ENCODE results near the gene TMEM51.
"Not testable (repeated sequence)": the region's sequence is repeated elsewhere in the genome, so short reads cannot be mapped to it uniquely, and the experiment has no call there.

TMEM51 gene

GRCh38 chr1:15128077-15128476 lies 25.5 kb upstream of the TMEM51 start:
- no peak for DNase-seq (ENCODE audit: low spot score)

- peak; percentile 81 for DNase-seq (ENCODE audit: low spot score)
Measured at GRCh38 chr1:15128520-15129313, 24.8 kb upstream of the TMEM51 start.

GRCh38 chr1:15129944-15130343 lies 23.6 kb upstream of the TMEM51 start:
- DNase-seq (ENCODE audit: low spot score): no peak

- DNase-seq (ENCODE audit: low spot score): no peak
Measured at GRCh38 chr1:15130607-15131006, 22.9 kb upstream of the TMEM51 start.

GRCh38 chr1:15132965-15133364 lies 20.6 kb upstream of the TMEM51 start:
- no peak for DNase-seq (ENCODE audit: low spot score)

GRCh38 chr1:15134285-15134684 lies 19.3 kb upstream of the TMEM51 start:
- no peak for DNase-seq (ENCODE audit: low spot score)

GRCh38 chr1:15135604-15136003 lies 17.9 kb upstream of the TMEM51 start:
- not testable (repeated sequence) for DNase-seq (ENCODE audit: low spot score)

- DNase-seq (ENCODE audit: low spot score): no peak
Measured at GRCh38 chr1:15137809-15138208, 15.7 kb upstream of the TMEM51 start.

- DNase-seq (ENCODE audit: low spot score): no peak
Measured at GRCh38 chr1:15139654-15140350, 13.7 kb upstream of the TMEM51 start.

GRCh38 chr1:15141935-15142539 lies 11.5 kb upstream of the TMEM51 start:
- no peak for DNase-seq (ENCODE audit: low spot score)

GRCh38 chr1:15145327-15145726 lies 8.2 kb upstream of the TMEM51 start:
- no peak for DNase-seq (ENCODE audit: low spot score)

GRCh38 chr1:15146142-15146680 lies 7.3 kb upstream of the TMEM51 start:
- no peak for DNase-seq (ENCODE audit: low spot score)

GRCh38 chr1:15146971-15147376 lies 6.6 kb upstream of the TMEM51 start:
- DNase-seq (ENCODE audit: low spot score): no peak

GRCh38 chr1:15148004-15148403 lies 5.5 kb upstream of the TMEM51 start:
- DNase-seq (ENCODE audit: low spot score): no peak

GRCh38 chr1:15148475-15148874 lies 5.1 kb upstream of the TMEM51 start:
- DNase-seq (ENCODE audit: low spot score): no peak

GRCh38 chr1:15148941-15149340 lies 4.6 kb upstream of the TMEM51 start:
- DNase-seq (ENCODE audit: low spot score): no peak

GRCh38 chr1:15150376-15150775 lies 3.2 kb upstream of the TMEM51 start:
- no peak for DNase-seq (ENCODE audit: low spot score)

GRCh38 chr1:15151377-15151806 lies 2.2 kb upstream of the TMEM51 start:
- DNase-seq (ENCODE audit: low spot score): no peak

- DNase-seq (ENCODE audit: low spot score): no peak
Measured at GRCh38 chr1:15151871-15152270, 1.7 kb upstream of the TMEM51 start.

- DNase-seq (ENCODE audit: low spot score): peak; percentile 90
Measured at GRCh38 chr1:15152318-15153183, 996 bp upstream of the TMEM51 start.

- peak; percentile 79 for DNase-seq (ENCODE audit: low spot score)
Measured at GRCh38 chr1:15153842-15154479, 414 bp downstream of the TMEM51 start.
